A549 (cell line): ENCODE results near the gene UPF2. TPM values are rescaled to one million over a fixed set of nuclear protein-coding genes. Genes with fewer than 3 reads are reported as not detected.

Experiments
- ATAC-seq, 2 experiments: fragments of 200-7000 bp in 1 of 2; fragments of >200 bp in 1 of 2; cut with Nextera tagmentation in 1 of 2; cut with Tn5 transposase in 1 of 2; 3 replicates each; pipeline versions ENCODE4 v1.8.0 to v1.9.1; 2018 to 2020; ENCODE audit warnings: mild to moderate bottlenecking in 1 of 2, moderate library complexity in 1 of 2
- CTCF ChIA-PET: fragments of 300-600 bp; sonication (Branson Sonifier 250); formaldehyde crosslinking; extraction: SDS; loops from one replicate; lab custom pipeline; 2021; ENCODE audit warnings: antibody characterized with exemption, inconsistent platforms; lab: Yijun Ruan, JAX
- POLR2A ChIA-PET: fragments of 350-600 bp; formaldehyde crosslinking; extraction: SDS; loops from one replicate; lab custom pipeline; 2021; ENCODE audit warnings: antibody characterized with exemption, inconsistent platforms; lab: Yijun Ruan, JAX
- DNase-seq, 2 experiments: peaks; one replicate each; pipeline versions ENCODE4 v3.0.0 to v3.0.0-alpha.2; 2011 to 2016; ENCODE audit warnings: low read depth in 1 of 2, low spot score in 1 of 2
- FAIRE-seq: peaks from 2 replicates; lab custom pipeline; 2011; peaks lifted over from hg19 to GRCh38; lab: Jason Lieb, UNC
- H3K27ac ChIP-seq, 2 experiments: fragments of >200 bp; sonication (Bioruptor Twin); formaldehyde crosslinking; 3 replicates each; pipeline ENCODE4 v1.5.1; 2016 to 2017
- H3K4me1 ChIP-seq: fragments of >200 bp; sonication (Bioruptor Twin); formaldehyde crosslinking; 3 replicates; pipeline ENCODE4 v1.6.1; 2016
- H3K4me2 ChIP-seq: fragments of >200 bp; sonication (Bioruptor Twin); formaldehyde crosslinking; 3 replicates; pipeline ENCODE4 v1.6.1; 2016
- H3K4me3 ChIP-seq: fragments of >200 bp; sonication (Bioruptor Twin); formaldehyde crosslinking; 3 replicates; pipeline ENCODE4 v1.5.1; 2016
- H3K9me3 ChIP-seq: fragments of >200 bp; sonication (Bioruptor Twin); formaldehyde crosslinking; 3 replicates; pipeline ENCODE4 v1.6.1; 2016
- CBX2 ChIP-seq: fragments of 200-600 bp; sonication (generic); IDR thresholded peaks from 2 replicates; pipeline ENCODE4 v1.6.1; 2016; ENCODE audit warnings: low read depth, mild to moderate bottlenecking, borderline replicate concordance
- CBX8 ChIP-seq: fragments of 200-600 bp; sonication (generic); IDR thresholded peaks from 2 replicates; pipeline ENCODE4 v1.6.1; 2016
- CEBPB ChIP-seq, 2 experiments: fragments of >200 bp in 1 of 2; sonication (Bioruptor Twin) in 1 of 2; formaldehyde crosslinking in 1 of 2; IDR thresholded peaks; 2 replicates each; pipeline ENCODE4 v1.6.1; 2012 to 2016
- EHF ChIP-seq: fragments of 250-450 bp; sonication (Bioruptor Pico); IDR thresholded peaks from 2 replicates; pipeline ENCODE4 v1.5.0; 2020; ENCODE audit warnings: mild to moderate bottlenecking
- FOSL2 ChIP-seq, 2 experiments: fragments of 450-650 bp in 1 of 2; fragments of >200 bp in 1 of 2; sonication (Bioruptor Twin) in 1 of 2; formaldehyde crosslinking; IDR thresholded peaks; 2 replicates each; pipeline versions ENCODE4 v1.5.0 to v1.6.1; 2016 to 2020; ENCODE audit warnings: mild to moderate bottlenecking in 1 of 2, moderate library complexity in 1 of 2
- GATA3 ChIP-seq: IDR thresholded peaks from 2 replicates; pipeline ENCODE4 v1.6.1; 2012; ENCODE audit warnings: borderline replicate concordance
- HDAC2 ChIP-seq: fragments of 200-600 bp; sonication (generic); IDR thresholded peaks from 2 replicates; pipeline ENCODE4 v1.6.1; 2016
- HEYL ChIP-seq: fragments of 250-450 bp; sonication (Bioruptor Pico); IDR thresholded peaks from 2 replicates; pipeline ENCODE4 v1.8.0; 2021; ENCODE audit warnings: mild to moderate bottlenecking, moderate library complexity
- HOXB13 ChIP-seq: fragments of 250-450 bp; sonication (Bioruptor Pico); IDR thresholded peaks from 2 replicates; pipeline ENCODE4 v1.5.0; 2020; ENCODE audit warnings: low read depth, mild to moderate bottlenecking, moderate library complexity
- MAZ ChIP-seq: fragments of 150-350 bp; IDR thresholded peaks from 2 replicates; pipeline ENCODE4 v1.6.1; 2014; ENCODE audit warnings: antibody characterized with exemption, low read depth, low read length, borderline replicate concordance
- NPAS2 ChIP-seq: fragments of 250-450 bp; sonication (Bioruptor Pico); IDR thresholded peaks from 2 replicates; pipeline ENCODE4 v1.8.0; 2022; ENCODE audit warnings: mild to moderate bottlenecking, moderate library complexity, borderline replicate concordance
- PHF8 ChIP-seq: fragments of 200-600 bp; sonication (generic); IDR thresholded peaks from 2 replicates; pipeline ENCODE4 v1.6.1; 2016; ENCODE audit warnings: low read depth, mild to moderate bottlenecking, antibody characterized with exemption, moderate library complexity, borderline replicate concordance
- SMC3 ChIP-seq: fragments of >200 bp; sonication (Bioruptor Twin); formaldehyde crosslinking; IDR thresholded peaks from 3 replicates; pipeline ENCODE4 v1.6.1; 2018; ENCODE audit warnings: inconsistent platforms
- ZSCAN20 ChIP-seq: fragments of 250-450 bp; sonication (Bioruptor Pico); IDR thresholded peaks from 2 replicates; pipeline ENCODE4 v1.8.0; 2022; ENCODE audit warnings: mild to moderate bottlenecking, moderate library complexity
- WGBS: methylation state at CpG from one replicate; pipeline ENCODE4 v1.1.6; 2017; ENCODE audit errors: missing lambda C conversion rate; 5-methylcytosine and 5-hydroxymethylcytosine counted together
- polyA plus RNA-seq, 4 experiments: library from polyadenylated mRNA; depleted of rRNA in 3 of 4; stranded (reverse); fragments of >200 nt; fragmentation: RNase III in 1 of 4; extraction: RNeasy Plus Mini Kit Qiagen cat#74134 plus additional on column Dnase treatment in 1 of 4; gene quantifications; 2 replicates in 3 of 4; 3 replicates in 1 of 4; pipeline ENCODE4 v1.2.3, GENCODE V29; 2011 to 2017
- TF ChIP-seq, protein P1 (sequence below): IDR thresholded peaks from 2 replicates; pipeline ENCODE4 v1.6.1; 2012
- TF ChIP-seq, protein P2 (sequence below): fragments of 450-650 bp; IDR thresholded peaks from 2 replicates; pipeline ENCODE4 v1.6.1; 2014; ENCODE audit warnings: antibody characterized with exemption
- TF ChIP-seq, protein P3 (sequence below): IDR thresholded peaks from 2 replicates; pipeline ENCODE4 v1.6.1; 2012; ENCODE audit warnings: low read depth, borderline replicate concordance
- TF ChIP-seq, protein P4 (sequence below): fragments of 200-600 bp; sonication (generic); IDR thresholded peaks from 2 replicates; pipeline ENCODE4 v1.6.1; 2016; ENCODE audit warnings: antibody characterized with exemption, mild to moderate bottlenecking, moderate library complexity

The UPF2 gene
- polyA plus RNA-seq, 2 of the 4 experiments (the other 2 are of a cell fraction), result 16.5 to 21.6 TPM

DNA sequence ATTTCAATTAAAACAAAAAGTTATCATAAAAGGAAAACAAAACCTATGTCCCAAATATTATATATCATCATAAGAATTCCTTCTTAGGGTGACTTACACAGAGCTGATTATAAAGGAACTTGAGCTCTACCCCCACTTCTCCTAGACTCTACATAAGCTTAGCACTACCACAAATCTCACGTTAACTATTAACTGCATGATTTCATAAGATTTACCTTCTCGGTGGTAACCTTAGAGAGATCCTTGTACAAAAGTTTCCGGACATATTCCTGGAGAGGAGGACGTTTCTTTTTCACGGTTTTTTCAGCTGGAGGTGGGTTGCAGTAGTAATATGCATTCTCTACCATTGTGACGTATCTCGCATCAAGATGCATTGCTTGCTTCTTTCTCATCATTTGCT, 83.7 kb downstream of the UPF2 start:
- ATAC-seq, result peak; percentile 59 to 71; a peak in 4 of 6 replicates
- POLR2A ChIA-PET, result no interaction called here

DNA sequence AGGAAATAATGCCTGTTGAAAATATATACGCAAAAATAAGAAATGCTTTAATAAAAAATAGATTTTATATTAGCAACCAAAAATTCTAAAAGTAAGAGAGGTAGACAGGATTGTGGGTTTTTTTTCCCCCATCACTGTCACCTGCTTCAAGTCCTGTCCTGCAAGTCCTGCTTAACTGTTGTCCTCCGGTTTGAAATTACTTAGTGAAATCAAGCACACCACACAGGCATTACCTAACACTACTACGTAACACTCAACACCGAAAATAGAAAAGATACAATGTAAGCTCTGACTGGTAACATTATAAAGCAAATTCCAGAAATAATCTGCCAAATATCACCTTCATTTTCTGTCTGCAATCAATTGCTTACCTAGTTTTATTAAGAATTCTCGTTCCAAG, 90.9 kb downstream of the UPF2 start:
- Histone ChIP-seq H3K4me2 (no peak overlapping the region), H3K9me3 (no peaks in the 10 kb centered on the region), H3K4me1 (no peaks in the 10 kb centered on the region), H3K27ac (no peak overlapping the region), H3K4me3 (no peak overlapping the region)
- WGBS, result 96% methylated on average over 5 of the region's 5 CpGs
- no peak for ATAC-seq
- DNase-seq, result no peak
- POLR2A ChIA-PET, result interaction anchor here (0.6 kb wide), 3 partner anchors 69 to 91 kb away, joined by 3 to 8 read pairs (median 3); no protein-coding TSS in a partner anchor
- FAIRE-seq, result no peak
- TF ChIP-seq NPAS2 (CRISPR knock-in tag) (no peak), FOSL2 (IDR thresholded peaks at IDR 0.05) (no peak), FOSL2 (CRISPR knock-in tag; IDR thresholded peaks at IDR 0.05) (no peak), CEBPB (IDR thresholded peaks at IDR 0.05) (no peak), PHF8 (no peak), CBX8 (no peak), MAZ (no peak), CBX2 (no peak), EHF (CRISPR knock-in tag) (no peak), HDAC2 (no peak), SMC3 (no peak), ZSCAN20 (CRISPR knock-in tag) (no peak), HEYL (CRISPR knock-in tag) (no peak), HOXB13 (CRISPR knock-in tag) (no peak)
- TF ChIP-seq, protein P1, sequence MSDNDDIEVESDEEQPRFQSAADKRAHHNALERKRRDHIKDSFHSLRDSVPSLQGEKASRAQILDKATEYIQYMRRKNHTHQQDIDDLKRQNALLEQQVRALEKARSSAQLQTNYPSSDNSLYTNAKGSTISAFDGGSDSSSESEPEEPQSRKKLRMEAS, result no peak
- TF ChIP-seq, protein P2, sequence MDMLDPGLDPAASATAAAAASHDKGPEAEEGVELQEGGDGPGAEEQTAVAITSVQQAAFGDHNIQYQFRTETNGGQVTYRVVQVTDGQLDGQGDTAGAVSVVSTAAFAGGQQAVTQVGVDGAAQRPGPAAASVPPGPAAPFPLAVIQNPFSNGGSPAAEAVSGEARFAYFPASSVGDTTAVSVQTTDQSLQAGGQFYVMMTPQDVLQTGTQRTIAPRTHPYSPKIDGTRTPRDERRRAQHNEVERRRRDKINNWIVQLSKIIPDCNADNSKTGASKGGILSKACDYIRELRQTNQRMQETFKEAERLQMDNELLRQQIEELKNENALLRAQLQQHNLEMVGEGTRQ, result no peak
- TF ChIP-seq, protein P3, sequence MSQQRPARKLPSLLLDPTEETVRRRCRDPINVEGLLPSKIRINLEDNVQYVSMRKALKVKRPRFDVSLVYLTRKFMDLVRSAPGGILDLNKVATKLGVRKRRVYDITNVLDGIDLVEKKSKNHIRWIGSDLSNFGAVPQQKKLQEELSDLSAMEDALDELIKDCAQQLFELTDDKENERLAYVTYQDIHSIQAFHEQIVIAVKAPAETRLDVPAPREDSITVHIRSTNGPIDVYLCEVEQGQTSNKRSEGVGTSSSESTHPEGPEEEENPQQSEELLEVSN, result no peak
- CTCF ChIA-PET, result interaction anchor here (1.4 to 3.8 kb wide), 2 partner anchors 8 to 34 kb away, joined by 3 to 21 read pairs; no protein-coding TSS in a partner anchor

More for the DNA sequence above, 83.7 kb downstream of the UPF2 start:
- FAIRE-seq, result no peak
- H3K4me2 ChIP-seq, result peak overlapping the region; percentile 61
- TF ChIP-seq CEBPB (IDR thresholded peaks at IDR 0.05) (peak in 1 of 2 experiments; percentile 3; a peak in 1 of 4 replicates), GATA3 (no peak)
- TF ChIP-seq, protein P4, sequence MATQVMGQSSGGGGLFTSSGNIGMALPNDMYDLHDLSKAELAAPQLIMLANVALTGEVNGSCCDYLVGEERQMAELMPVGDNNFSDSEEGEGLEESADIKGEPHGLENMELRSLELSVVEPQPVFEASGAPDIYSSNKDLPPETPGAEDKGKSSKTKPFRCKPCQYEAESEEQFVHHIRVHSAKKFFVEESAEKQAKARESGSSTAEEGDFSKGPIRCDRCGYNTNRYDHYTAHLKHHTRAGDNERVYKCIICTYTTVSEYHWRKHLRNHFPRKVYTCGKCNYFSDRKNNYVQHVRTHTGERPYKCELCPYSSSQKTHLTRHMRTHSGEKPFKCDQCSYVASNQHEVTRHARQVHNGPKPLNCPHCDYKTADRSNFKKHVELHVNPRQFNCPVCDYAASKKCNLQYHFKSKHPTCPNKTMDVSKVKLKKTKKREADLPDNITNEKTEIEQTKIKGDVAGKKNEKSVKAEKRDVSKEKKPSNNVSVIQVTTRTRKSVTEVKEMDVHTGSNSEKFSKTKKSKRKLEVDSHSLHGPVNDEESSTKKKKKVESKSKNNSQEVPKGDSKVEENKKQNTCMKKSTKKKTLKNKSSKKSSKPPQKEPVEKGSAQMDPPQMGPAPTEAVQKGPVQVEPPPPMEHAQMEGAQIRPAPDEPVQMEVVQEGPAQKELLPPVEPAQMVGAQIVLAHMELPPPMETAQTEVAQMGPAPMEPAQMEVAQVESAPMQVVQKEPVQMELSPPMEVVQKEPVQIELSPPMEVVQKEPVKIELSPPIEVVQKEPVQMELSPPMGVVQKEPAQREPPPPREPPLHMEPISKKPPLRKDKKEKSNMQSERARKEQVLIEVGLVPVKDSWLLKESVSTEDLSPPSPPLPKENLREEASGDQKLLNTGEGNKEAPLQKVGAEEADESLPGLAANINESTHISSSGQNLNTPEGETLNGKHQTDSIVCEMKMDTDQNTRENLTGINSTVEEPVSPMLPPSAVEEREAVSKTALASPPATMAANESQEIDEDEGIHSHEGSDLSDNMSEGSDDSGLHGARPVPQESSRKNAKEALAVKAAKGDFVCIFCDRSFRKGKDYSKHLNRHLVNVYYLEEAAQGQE, result no peak
- TF ChIP-seq, all 56 proteins: peak for 1
- WGBS, result 33% methylated on average over 7 of the region's 7 CpGs
- Histone ChIP-seq H3K27ac (peak overlapping the region; percentile 58 to 74; a peak in 5 of 6 replicates), H3K9me3 (no peaks in the 10 kb centered on the region), H3K4me1 (peaks cover 19% of the 10 kb centered on the region), H3K4me3 (no peak overlapping the region)
- CTCF ChIA-PET, result interaction anchor here (3.1 kb wide), 1 partner anchor 27 kb away, joined by 15 read pairs; no protein-coding TSS in a partner anchor
- peak in 1 of 2 experiments; percentile 23 for DNase-seq
